Fibroblast of skin of back (primary cell): Measurements from ENCODE around the gene POLR1D. TPM values are rescaled to one million over a fixed set of nuclear protein-coding genes. Genes with fewer than 3 reads are reported as not detected.
A peak's percentile ranks its signal among the peaks of the same experiment; 100 is the strongest.

ENCODE experiments used
- DNase-seq: peaks from one replicate; pipeline ENCODE4 v3.0.0-alpha.2; 2013
- polyA plus RNA-seq, 2 experiments: library from polyadenylated mRNA; unstranded; fragments of 120-200 nt; gene quantifications; one replicate each; pipeline ENCODE4 v1.2.1, GENCODE V29; 2013; ENCODE audit not compliant: insufficient read length in 2 of 2

The POLR1D gene
- polyA plus RNA-seq (2013, experiment 1 of 2; ENCODE audit: insufficient read length) = 94.5 TPM
- 122 TPM for polyA plus RNA-seq (2013, experiment 2 of 2; ENCODE audit: insufficient read length)

- peak; percentile 76 for DNase-seq
Observed at GRCh38 chr13:27621366-27622101, at the start of gene POLR1D. Gene POLR1D, plus strand, starts transcription at chr13:27621892. Its CDS starts 92 bp downstream, at chr13:27621984.

- DNase-seq = no peak
Observed at GRCh38 chr13:27572234-27572901, 49.3 kb upstream of the POLR1D start.

- peak; percentile 52 for DNase-seq
Observed at GRCh38 chr13:27573265-27573664, 48.4 kb upstream of the POLR1D start.

GRCh38 chr13:27574661-27575060 lies 47.0 kb upstream of the POLR1D start:
- no peak for DNase-seq

GRCh38 chr13:27578121-27579030 lies 43.3 kb upstream of the POLR1D start:
- DNase-seq = peak; percentile 61

- DNase-seq = peak; percentile 53
Observed at GRCh38 chr13:27583645-27584044, 38.0 kb upstream of the POLR1D start.

GRCh38 chr13:27587095-27587746 lies 34.5 kb upstream of the POLR1D start:
- no peak for DNase-seq

GRCh38 chr13:27588405-27588804 lies 33.3 kb upstream of the POLR1D start:
- no peak for DNase-seq

GRCh38 chr13:27592865-27593264 lies 28.8 kb upstream of the POLR1D start:
- no peak for DNase-seq

- no peak for DNase-seq
Observed at GRCh38 chr13:27593267-27593666, 28.4 kb upstream of the POLR1D start.

- DNase-seq = no peak
Observed at GRCh38 chr13:27595055-27595811, 26.5 kb upstream of the POLR1D start.

GRCh38 chr13:27599096-27599495 lies 22.6 kb upstream of the POLR1D start:
- DNase-seq = no peak

- peak; percentile 83 for DNase-seq
Observed at GRCh38 chr13:27599845-27600553, 21.7 kb upstream of the POLR1D start.

- no peak for DNase-seq
Observed at GRCh38 chr13:27600711-27601110, 21.0 kb upstream of the POLR1D start.

GRCh38 chr13:27601208-27601607 lies 20.5 kb upstream of the POLR1D start:
- no peak for DNase-seq

GRCh38 chr13:27601803-27602202 lies 19.9 kb upstream of the POLR1D start:
- no peak for DNase-seq

GRCh38 chr13:27605099-27605498 lies 16.6 kb upstream of the POLR1D start:
- no peak for DNase-seq

GRCh38 chr13:27605610-27606200 lies 16.0 kb upstream of the POLR1D start:
- no peak for DNase-seq

- DNase-seq = peak; percentile 65
Observed at GRCh38 chr13:27607125-27607524, 14.6 kb upstream of the POLR1D start.

GRCh38 chr13:27613628-27614027 lies 8.1 kb upstream of the POLR1D start:
- no peak for DNase-seq
